ENCODE results near the gene AQP2.

DNA sequence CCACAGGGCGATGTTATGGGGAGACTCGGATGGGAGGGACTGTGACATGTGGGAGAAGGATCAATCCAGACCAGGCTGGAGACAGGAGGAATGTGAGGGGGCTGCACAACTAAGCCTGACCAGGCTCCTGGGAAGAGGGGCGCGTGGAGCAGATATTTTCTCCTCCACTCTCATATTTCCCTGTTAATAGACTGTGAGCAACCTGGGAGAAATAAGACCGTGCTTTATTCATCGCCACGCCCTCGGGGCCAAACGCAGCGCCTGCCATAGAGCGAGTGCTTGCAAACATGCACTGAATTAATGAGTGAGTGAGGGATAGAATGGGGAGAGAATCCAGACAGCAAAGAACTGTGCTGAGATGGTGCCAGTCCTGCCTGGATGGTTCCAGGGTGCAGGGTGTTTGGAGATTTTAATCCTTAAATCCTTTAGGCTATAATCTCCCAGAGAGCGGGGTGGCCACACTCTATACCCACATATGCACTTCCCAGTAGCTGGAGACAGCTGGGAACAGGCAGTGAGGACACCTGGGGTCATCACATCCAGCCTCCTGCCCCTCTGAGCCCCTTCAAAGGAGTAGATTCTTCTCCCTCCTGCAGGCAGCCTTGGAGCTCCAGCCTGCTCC lies 33.3 kb upstream of the AQP2 start:
- TF ChIP-seq, protein P1, sequence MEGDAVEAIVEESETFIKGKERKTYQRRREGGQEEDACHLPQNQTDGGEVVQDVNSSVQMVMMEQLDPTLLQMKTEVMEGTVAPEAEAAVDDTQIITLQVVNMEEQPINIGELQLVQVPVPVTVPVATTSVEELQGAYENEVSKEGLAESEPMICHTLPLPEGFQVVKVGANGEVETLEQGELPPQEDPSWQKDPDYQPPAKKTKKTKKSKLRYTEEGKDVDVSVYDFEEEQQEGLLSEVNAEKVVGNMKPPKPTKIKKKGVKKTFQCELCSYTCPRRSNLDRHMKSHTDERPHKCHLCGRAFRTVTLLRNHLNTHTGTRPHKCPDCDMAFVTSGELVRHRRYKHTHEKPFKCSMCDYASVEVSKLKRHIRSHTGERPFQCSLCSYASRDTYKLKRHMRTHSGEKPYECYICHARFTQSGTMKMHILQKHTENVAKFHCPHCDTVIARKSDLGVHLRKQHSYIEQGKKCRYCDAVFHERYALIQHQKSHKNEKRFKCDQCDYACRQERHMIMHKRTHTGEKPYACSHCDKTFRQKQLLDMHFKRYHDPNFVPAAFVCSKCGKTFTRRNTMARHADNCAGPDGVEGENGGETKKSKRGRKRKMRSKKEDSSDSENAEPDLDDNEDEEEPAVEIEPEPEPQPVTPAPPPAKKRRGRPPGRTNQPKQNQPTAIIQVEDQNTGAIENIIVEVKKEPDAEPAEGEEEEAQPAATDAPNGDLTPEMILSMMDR (conservative IDR thresholded peaks at IDR 0.05; ENCODE audit: low read length) = no peak
- no peak for TF ChIP-seq EZH2phosphoT487 (IDR thresholded peaks at IDR 0.05; ENCODE audit: borderline replicate concordance, low read depth, low read length)
